GM10847 (cell line): ENCODE results near the gene FUOM.

Experiments
- POLR2A ChIP-seq: IDR thresholded peaks from 2 replicates; pipeline ENCODE4 v1.6.1; 2011; ENCODE audit not compliant: insufficient read length; ENCODE audit errors: extremely low read depth

The FUOM gene

GRCh38 chr10:133350283-133350949 is 7.4 kb downstream of the FUOM start:
- TF ChIP-seq POLR2A: no peak

GRCh38 chr10:133349577-133350011 is 8.2 kb downstream of the FUOM start:
- no peak for TF ChIP-seq POLR2A

DNA sequence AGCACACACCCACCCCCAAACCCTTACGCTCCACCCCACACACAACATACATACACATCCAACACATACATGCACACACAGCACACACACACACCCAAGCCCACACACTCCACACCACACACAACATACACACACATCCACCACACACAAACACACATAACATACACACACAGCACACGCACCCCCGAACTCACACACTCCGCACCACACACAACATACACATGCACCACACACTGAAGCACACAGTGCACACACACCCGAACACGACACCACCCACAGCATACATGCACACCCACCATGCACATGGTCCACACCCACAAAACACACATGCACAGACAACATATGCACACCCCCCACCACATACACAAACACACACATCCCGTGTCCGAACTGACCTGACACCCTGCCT is 8.7 kb downstream of the FUOM start:
- no peak for TF ChIP-seq POLR2A

GRCh38 chr10:133347710-133348517 is 9.9 kb downstream of the FUOM start:
- no peak for TF ChIP-seq POLR2A

GRCh38 chr10:133346413-133346812 is 11.4 kb downstream of the FUOM start:
- no peak for TF ChIP-seq POLR2A

- no peak for TF ChIP-seq POLR2A
These were observed 13.6 kb downstream of the FUOM start for GRCh38 chr10:133344236-133344635.

- TF ChIP-seq POLR2A: no peak
These were observed 14.3 kb downstream of the FUOM start for GRCh38 chr10:133343558-133343957.

GRCh38 chr10:133342942-133343341 is 14.9 kb downstream of the FUOM start:
- no peak for TF ChIP-seq POLR2A

GRCh38 chr10:133341983-133342382 is 15.8 kb downstream of the FUOM start:
- TF ChIP-seq POLR2A: no peak

DNA sequence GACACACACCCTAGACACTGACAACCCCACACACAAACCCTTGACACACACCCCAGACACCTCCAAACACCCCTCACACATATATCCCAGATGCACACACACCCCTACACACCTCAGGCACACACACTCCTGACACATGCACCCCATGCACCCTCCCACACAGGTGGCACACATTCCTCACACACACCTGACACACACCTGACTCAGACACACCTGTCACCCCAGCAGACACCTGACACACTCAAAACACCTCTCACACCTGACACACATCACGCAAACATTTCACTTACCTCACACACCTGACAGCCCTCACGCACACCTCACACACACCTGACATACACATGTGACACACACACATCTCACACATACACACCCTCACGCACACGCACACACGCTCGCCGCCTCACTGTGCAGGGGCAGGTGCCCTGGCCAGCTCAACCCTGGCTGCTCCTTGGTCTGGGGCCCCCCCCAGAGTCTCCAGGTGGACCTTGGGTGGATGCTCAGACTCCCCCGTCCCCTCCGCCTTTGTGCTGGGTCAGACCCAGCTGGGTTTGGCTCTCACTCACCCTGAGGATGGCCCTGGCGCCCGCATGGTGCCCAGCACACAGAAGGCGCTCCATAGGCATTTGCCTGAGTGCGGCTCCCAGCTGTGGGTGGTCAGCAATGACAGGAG is 18.0 kb downstream of the FUOM start:
- no peak for TF ChIP-seq POLR2A

DNA sequence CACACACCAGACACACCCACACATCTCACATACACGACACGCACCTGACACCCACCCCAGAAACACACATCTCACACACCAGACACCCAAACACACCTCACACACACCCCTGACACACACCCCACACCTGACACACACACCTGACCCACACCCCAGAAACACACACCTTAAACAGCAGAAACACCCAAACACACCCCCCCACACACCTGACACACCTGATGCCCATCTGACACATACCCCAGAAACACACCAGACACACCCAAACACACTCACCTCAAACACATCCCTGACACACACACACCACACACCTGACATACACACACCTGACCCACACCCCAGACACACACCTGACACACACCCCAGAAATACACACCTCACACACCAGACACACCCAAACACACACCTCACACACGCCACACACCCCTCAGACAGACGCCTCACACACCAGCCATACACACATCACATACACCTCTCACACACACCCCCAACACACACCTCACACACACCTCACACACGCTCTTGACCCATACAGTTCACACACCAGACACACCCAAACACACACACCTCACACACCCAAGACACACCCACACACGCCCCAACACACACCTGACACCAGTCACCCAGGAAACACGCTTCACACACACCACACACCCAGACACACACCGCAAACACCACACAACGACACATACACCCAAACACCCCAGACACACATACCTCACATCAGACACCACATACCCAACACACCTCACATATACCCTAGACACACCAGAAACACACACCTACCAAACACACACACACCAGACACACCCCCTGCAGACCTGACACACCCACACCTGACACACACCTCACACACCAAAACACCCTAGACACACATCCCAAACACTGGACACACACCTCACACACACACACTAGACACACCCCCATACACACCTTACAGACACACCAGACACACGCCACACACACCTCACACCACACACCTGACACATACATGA is 19.4 kb downstream of the FUOM start:
- TF ChIP-seq POLR2A: no peak

- TF ChIP-seq POLR2A: no peak
These were observed 20.5 kb downstream of the FUOM start for GRCh38 chr10:133337370-133337725.

GRCh38 chr10:133336577-133337369 is 21.0 kb downstream of the FUOM start, which contains the start of gene CALY:
CALY (minus strand) TSS chr10:133336896; CDS start chr10:133328989, 7,907 bp downstream.
- TF ChIP-seq POLR2A: no peak

GRCh38 chr10:133336118-133336576 is 21.7 kb downstream of the FUOM start:
- TF ChIP-seq POLR2A: no peak
